ENCODE measurements around the gene RGL3. TPM values are rescaled to one million over a fixed set of nuclear protein-coding genes. Genes with fewer than 3 reads are reported as not detected.

The RGL3 gene
- total and polyA plus RNA-seq, 10 of the 15 experiments (the other 5 are each of a cell fraction or from before 2014, with no cell fraction given): not detected

DNA sequence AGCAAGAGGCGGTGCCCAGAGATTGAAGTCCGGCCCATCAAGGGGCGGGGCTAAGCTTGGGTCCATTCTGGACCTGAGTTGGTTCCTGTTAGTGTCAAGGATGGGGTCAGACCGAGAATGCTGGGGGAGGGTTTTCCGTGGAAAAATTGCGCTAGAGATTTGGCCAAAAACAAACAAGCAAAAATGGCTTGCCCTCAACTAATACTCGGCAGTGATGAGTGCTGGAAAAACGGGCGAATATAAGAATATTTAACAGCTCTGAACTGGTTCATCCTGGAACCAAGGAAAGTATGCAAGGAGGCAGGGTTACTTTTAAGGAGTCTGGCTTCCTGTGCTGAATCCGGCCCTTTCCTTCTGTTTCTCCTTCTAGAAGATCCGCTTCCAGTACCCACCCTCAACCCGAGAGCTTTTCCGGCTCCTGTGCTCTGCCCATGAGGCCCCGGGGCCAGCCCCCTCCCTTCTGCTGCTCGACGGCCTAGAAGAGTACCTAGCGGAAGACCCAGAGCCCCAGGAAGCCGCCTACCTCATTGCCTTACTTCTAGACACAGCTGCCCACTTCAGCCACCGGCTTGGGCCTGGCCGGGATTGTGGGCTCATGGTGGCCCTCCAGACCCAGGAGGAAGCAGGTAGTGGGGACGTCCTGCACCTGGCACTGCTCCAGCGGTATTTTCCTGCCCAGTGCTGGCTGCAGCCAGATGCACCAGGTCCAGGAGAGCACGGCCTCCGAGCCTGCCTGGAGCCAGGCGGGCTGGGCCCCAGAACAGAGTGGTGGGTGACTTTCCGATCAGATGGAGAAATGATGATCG, 43.8 kb downstream of the RGL3 start (continued):
- TF ChIP-seq, protein P1, sequence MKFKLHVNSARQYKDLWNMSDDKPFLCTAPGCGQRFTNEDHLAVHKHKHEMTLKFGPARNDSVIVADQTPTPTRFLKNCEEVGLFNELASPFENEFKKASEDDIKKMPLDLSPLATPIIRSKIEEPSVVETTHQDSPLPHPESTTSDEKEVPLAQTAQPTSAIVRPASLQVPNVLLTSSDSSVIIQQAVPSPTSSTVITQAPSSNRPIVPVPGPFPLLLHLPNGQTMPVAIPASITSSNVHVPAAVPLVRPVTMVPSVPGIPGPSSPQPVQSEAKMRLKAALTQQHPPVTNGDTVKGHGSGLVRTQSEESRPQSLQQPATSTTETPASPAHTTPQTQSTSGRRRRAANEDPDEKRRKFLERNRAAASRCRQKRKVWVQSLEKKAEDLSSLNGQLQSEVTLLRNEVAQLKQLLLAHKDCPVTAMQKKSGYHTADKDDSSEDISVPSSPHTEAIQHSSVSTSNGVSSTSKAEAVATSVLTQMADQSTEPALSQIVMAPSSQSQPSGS (IDR thresholded peaks at IDR 0.05; ENCODE audit: low read length): no peak
- TF ChIP-seq FOXM1 (IDR thresholded peaks at IDR 0.05; ENCODE audit: low read depth, low read length): no peak
- TF ChIP-seq, protein P2, sequence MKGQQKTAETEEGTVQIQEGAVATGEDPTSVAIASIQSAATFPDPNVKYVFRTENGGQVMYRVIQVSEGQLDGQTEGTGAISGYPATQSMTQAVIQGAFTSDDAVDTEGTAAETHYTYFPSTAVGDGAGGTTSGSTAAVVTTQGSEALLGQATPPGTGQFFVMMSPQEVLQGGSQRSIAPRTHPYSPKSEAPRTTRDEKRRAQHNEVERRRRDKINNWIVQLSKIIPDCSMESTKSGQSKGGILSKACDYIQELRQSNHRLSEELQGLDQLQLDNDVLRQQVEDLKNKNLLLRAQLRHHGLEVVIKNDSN (IDR thresholded peaks at IDR 0.05; ENCODE audit: borderline replicate concordance, extremely low read length, insufficient read depth, low read depth, low read length): no peak
- TF ChIP-seq STAT1 (conservative IDR thresholded peaks at IDR 0.05): no peak
- TF ChIP-seq NR2C1 (IDR thresholded peaks at IDR 0.05): no peak
- TF ChIP-seq ESRRA (IDR thresholded peaks at IDR 0.05; ENCODE audit: low read length): no peak
- no peak for TF ChIP-seq MYC (IDR thresholded peaks at IDR 0.05; ENCODE audit: insufficient read depth, insufficient read length, insufficient replicate concordance, low read length, severe bottlenecking)
- TF ChIP-seq, protein P3, sequence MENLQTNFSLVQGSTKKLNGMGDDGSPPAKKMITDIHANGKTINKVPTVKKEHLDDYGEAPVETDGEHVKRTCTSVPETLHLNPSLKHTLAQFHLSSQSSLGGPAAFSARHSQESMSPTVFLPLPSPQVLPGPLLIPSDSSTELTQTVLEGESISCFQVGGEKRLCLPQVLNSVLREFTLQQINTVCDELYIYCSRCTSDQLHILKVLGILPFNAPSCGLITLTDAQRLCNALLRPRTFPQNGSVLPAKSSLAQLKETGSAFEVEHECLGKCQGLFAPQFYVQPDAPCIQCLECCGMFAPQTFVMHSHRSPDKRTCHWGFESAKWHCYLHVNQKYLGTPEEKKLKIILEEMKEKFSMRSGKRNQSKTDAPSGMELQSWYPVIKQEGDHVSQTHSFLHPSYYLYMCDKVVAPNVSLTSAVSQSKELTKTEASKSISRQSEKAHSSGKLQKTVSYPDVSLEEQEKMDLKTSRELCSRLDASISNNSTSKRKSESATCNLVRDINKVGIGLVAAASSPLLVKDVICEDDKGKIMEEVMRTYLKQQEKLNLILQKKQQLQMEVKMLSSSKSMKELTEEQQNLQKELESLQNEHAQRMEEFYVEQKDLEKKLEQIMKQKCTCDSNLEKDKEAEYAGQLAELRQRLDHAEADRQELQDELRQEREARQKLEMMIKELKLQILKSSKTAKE (IDR thresholded peaks at IDR 0.05; ENCODE audit: low read depth, poor library complexity, severe bottlenecking): peak; percentile 17
- TF ChIP-seq RAD51 (IDR thresholded peaks at IDR 0.05): peak; percentile 43; the same call in 1 of the 2 replicates
- TF ChIP-seq NFIC (IDR thresholded peaks at IDR 0.05; ENCODE audit: low read depth, low read length): no peak
- TF ChIP-seq, protein P4, sequence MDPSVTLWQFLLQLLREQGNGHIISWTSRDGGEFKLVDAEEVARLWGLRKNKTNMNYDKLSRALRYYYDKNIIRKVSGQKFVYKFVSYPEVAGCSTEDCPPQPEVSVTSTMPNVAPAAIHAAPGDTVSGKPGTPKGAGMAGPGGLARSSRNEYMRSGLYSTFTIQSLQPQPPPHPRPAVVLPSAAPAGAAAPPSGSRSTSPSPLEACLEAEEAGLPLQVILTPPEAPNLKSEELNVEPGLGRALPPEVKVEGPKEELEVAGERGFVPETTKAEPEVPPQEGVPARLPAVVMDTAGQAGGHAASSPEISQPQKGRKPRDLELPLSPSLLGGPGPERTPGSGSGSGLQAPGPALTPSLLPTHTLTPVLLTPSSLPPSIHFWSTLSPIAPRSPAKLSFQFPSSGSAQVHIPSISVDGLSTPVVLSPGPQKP (IDR thresholded peaks at IDR 0.05; ENCODE audit: low read depth, low read length): no peak
- no peak for TF ChIP-seq RELA (IDR thresholded peaks at IDR 0.05; ENCODE audit: borderline replicate concordance, partially characterized antibody)
- TF ChIP-seq, protein P5, sequence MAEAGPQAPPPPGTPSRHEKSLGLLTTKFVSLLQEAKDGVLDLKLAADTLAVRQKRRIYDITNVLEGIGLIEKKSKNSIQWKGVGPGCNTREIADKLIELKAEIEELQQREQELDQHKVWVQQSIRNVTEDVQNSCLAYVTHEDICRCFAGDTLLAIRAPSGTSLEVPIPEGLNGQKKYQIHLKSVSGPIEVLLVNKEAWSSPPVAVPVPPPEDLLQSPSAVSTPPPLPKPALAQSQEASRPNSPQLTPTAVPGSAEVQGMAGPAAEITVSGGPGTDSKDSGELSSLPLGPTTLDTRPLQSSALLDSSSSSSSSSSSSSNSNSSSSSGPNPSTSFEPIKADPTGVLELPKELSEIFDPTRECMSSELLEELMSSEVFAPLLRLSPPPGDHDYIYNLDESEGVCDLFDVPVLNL (IDR thresholded peaks at IDR 0.05; ENCODE audit: low read depth, low read length): no peak
- TF ChIP-seq SIN3A (IDR thresholded peaks at IDR 0.05; ENCODE audit: low read depth, low read length): no peak
- TF ChIP-seq, protein P6, sequence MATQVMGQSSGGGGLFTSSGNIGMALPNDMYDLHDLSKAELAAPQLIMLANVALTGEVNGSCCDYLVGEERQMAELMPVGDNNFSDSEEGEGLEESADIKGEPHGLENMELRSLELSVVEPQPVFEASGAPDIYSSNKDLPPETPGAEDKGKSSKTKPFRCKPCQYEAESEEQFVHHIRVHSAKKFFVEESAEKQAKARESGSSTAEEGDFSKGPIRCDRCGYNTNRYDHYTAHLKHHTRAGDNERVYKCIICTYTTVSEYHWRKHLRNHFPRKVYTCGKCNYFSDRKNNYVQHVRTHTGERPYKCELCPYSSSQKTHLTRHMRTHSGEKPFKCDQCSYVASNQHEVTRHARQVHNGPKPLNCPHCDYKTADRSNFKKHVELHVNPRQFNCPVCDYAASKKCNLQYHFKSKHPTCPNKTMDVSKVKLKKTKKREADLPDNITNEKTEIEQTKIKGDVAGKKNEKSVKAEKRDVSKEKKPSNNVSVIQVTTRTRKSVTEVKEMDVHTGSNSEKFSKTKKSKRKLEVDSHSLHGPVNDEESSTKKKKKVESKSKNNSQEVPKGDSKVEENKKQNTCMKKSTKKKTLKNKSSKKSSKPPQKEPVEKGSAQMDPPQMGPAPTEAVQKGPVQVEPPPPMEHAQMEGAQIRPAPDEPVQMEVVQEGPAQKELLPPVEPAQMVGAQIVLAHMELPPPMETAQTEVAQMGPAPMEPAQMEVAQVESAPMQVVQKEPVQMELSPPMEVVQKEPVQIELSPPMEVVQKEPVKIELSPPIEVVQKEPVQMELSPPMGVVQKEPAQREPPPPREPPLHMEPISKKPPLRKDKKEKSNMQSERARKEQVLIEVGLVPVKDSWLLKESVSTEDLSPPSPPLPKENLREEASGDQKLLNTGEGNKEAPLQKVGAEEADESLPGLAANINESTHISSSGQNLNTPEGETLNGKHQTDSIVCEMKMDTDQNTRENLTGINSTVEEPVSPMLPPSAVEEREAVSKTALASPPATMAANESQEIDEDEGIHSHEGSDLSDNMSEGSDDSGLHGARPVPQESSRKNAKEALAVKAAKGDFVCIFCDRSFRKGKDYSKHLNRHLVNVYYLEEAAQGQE (IDR thresholded peaks at IDR 0.05; ENCODE audit: low read depth, low read length): 0 out of 2 replicates have a peak, but pooled peaks have one; percentile 4

Data from GM12878 (cell line).